GM12873 (cell line): Measurements from ENCODE around the gene MAP3K8.

Experiments
- CTCF ChIP-seq: IDR thresholded peaks from 2 replicates; pipeline ENCODE4 v1.5.1; 2012; ENCODE audit warnings: low read depth, mild to moderate bottlenecking, moderate library complexity, low read length, control low read depth; ENCODE audit not compliant: insufficient read depth; ENCODE audit errors: missing control alignments

The MAP3K8 gene

GRCh38 chr10:30422981-30423654, 10.9 kb upstream of the MAP3K8 start:
- TF ChIP-seq CTCF = no peak

- no peak for TF ChIP-seq CTCF
Observed at GRCh38 chr10:30425336-30426075, 8.5 kb upstream of the MAP3K8 start.

GRCh38 chr10:30430544-30431298, 3.3 kb upstream of the MAP3K8 start:
- no peak for TF ChIP-seq CTCF

GRCh38 chr10:30431435-30431911, 2.5 kb upstream of the MAP3K8 start:
- no peak for TF ChIP-seq CTCF

GRCh38 chr10:30432622-30433305, 1.2 kb upstream of the MAP3K8 start:
- no peak for TF ChIP-seq CTCF

GRCh38 chr10:30433306-30433729, 666 bp upstream of the MAP3K8 start:
- TF ChIP-seq CTCF = no peak
